OCI-LY1 (cell line): Measurements from ENCODE around the gene EFCAB5.
A peak's percentile ranks its signal among the peaks of the same experiment; 100 is the strongest.
"Not testable (repeated sequence)": the region's sequence is repeated elsewhere in the genome, so short reads cannot be mapped to it uniquely, and the experiment has no call there.

Experiments
- H2AFZ ChIP-seq: fragments of 200-600 bp; sonication (generic), shearing (Covaris generic); 2 replicates; pipeline ENCODE4 v1.6.0; 2014; ENCODE audit warnings: antibody characterized with exemption, mild to moderate bottlenecking, low read length
- H3F3A ChIP-seq: fragments of 200-600 bp; sonication (generic), shearing (Covaris generic); 2 replicates; pipeline ENCODE4 v1.6.0; 2014; ENCODE audit warnings: mild to moderate bottlenecking, antibody characterized with exemption, low read length, moderate library complexity; ENCODE audit not compliant: insufficient read depth
- H3K27ac ChIP-seq: fragments of 200-600 bp; sonication (generic); 2 replicates; pipeline ENCODE4 v1.5.1; 2014; ENCODE audit warnings: low read length, mixed run types, mild to moderate bottlenecking, low read depth; ENCODE audit not compliant: poor library complexity, severe bottlenecking
- H3K27me3 ChIP-seq: fragments of 200-600 bp; sonication (generic); 2 replicates; pipeline ENCODE4 v1.6.0; 2014; ENCODE audit warnings: antibody characterized with exemption, mild to moderate bottlenecking, low read length, moderate library complexity; ENCODE audit not compliant: insufficient read depth
- H3K36me3 ChIP-seq: fragments of 200-600 bp; sonication (generic); 2 replicates; pipeline ENCODE4 v1.6.1; 2014; ENCODE audit warnings: mild to moderate bottlenecking, antibody characterized with exemption, low read length, moderate library complexity, mixed read lengths; ENCODE audit not compliant: insufficient read depth
- H3K4me1 ChIP-seq: fragments of 200-600 bp; sonication (generic); 2 replicates; pipeline ENCODE4 v1.5.1; 2014; ENCODE audit warnings: mild to moderate bottlenecking, low read length, moderate library complexity; ENCODE audit not compliant: insufficient read depth, severe bottlenecking
- H3K4me2 ChIP-seq: fragments of 200-600 bp; sonication (generic), shearing (Covaris generic); 2 replicates; pipeline ENCODE4 v1.6.1; 2014; ENCODE audit warnings: low read length
- H3K4me3 ChIP-seq: fragments of 200-600 bp; sonication (generic); 2 replicates; pipeline ENCODE4 v1.5.1; 2014; ENCODE audit warnings: low read length, low read depth, mild to moderate bottlenecking, mixed read lengths; ENCODE audit not compliant: poor library complexity, severe bottlenecking
- H3K79me2 ChIP-seq: fragments of 200-600 bp; shearing (Covaris generic); 2 replicates; pipeline ENCODE4 v1.6.1; 2016; ENCODE audit warnings: mixed run types, low read length, mixed read lengths; ENCODE audit not compliant: insufficient read depth
- H3K9ac ChIP-seq: fragments of 200-600 bp; sonication (generic), shearing (Covaris generic); 2 replicates; pipeline ENCODE4 v1.6.1; 2014; ENCODE audit warnings: mild to moderate bottlenecking, low read length, mixed read lengths
- H3K9me2 ChIP-seq: fragments of 200-600 bp; sonication (generic), shearing (Covaris generic); 2 replicates; pipeline ENCODE4 v1.6.1; 2014; ENCODE audit warnings: low read depth, mild to moderate bottlenecking, low read length, mixed read lengths
- H3K9me3 ChIP-seq: fragments of 200-600 bp; shearing (Covaris generic); 2 replicates; pipeline ENCODE4 v1.6.1; 2014; ENCODE audit warnings: low read length, mixed read lengths
- H4K20me1 ChIP-seq: fragments of 200-600 bp; sonication (generic), shearing (Covaris generic); 2 replicates; pipeline ENCODE4 v1.6.0; 2016; ENCODE audit warnings: mild to moderate bottlenecking, low read length; ENCODE audit not compliant: insufficient read depth
- CTCF ChIP-seq: fragments of 200-600 bp; sonication (generic), shearing (Covaris generic); IDR thresholded peaks from 2 replicates; pipeline ENCODE4 v1.5.1; 2017; ENCODE audit warnings: mild to moderate bottlenecking, antibody characterized with exemption, low read length, moderate library complexity, mixed read lengths
- EZH2 ChIP-seq: fragments of 200-600 bp; sonication (generic), shearing (Covaris generic); IDR thresholded peaks from 2 replicates; pipeline ENCODE4 v1.8.0; 2017; ENCODE audit warnings: borderline replicate concordance, mixed run types, mild to moderate bottlenecking, antibody characterized with exemption, low read length, moderate library complexity, mixed read lengths

EFCAB5 gene

DNA sequence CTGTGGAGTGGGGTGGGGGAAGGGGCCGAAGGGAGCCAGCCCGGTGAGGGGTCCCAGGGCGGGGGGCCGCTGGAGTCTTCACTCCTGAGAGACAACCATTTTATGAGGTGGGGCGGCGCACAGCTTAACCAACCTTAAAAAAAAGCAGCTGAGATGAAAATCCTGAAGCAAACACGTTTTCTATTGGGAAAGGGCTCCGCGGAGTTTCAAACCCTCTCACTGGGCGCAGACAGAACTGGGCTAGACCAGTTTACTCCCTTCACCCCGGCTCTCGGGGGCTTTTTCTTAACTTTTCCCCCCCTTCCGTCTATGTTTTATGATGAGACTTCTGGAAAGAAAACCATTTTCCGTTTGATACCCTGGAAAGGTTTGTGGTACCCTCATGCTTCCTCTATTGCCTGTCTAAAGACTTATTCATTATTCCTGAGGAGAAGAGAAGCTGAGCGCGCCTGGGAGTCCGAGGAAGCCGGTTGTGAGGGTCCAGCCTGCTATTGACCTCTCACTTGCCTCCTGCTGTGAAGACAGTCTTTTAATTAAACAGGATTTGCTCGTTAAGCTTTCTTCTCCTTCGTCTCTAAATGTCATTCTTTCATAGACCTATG lies 10.9 kb upstream of the EFCAB5 start:
- Histone ChIP-seq H3K9ac (peak overlapping the region; percentile 95), H3F3A (no peaks in the 10 kb centered on the region), H4K20me1 (no peaks in the 10 kb centered on the region), H2AFZ (no peak overlapping the region), H3K79me2 (peaks cover 39% of the 10 kb centered on the region), H3K9me2 (no peaks in the 10 kb centered on the region), H3K4me1 (peaks cover 43% of the 10 kb centered on the region), H3K4me3 (peak overlapping the region; percentile 76), H3K27ac (peak overlapping the region; percentile 93), H3K4me2 (peak overlapping the region; percentile 82), H3K9me3 (no peaks in the 10 kb centered on the region), H3K36me3 (peaks cover 5% of the 10 kb centered on the region; the same call in 1 of the 2 replicates), H3K27me3 (no peaks in the 10 kb centered on the region)
- no peak for TF ChIP-seq EZH2
- TF ChIP-seq CTCF, result no peak

- Histone ChIP-seq H3K27ac (peak overlapping the region; percentile 93), H3K4me1 (peaks cover 36% of the 10 kb centered on the region), H3K27me3 (no peaks in the 10 kb centered on the region), H2AFZ (peak overlapping the region; percentile 59; the same call in 1 of the 2 replicates), H3K36me3 (peaks cover 5% of the 10 kb centered on the region; the same call in 1 of the 2 replicates), H3K9me2 (no peaks in the 10 kb centered on the region), H3K79me2 (peaks cover 31% of the 10 kb centered on the region), H3K4me3 (peak overlapping the region; percentile 76), H4K20me1 (no peaks in the 10 kb centered on the region), H3K4me2 (peak overlapping the region; percentile 82), H3F3A (no peaks in the 10 kb centered on the region), H3K9ac (peak overlapping the region; percentile 95), H3K9me3 (no peaks in the 10 kb centered on the region)
- TF ChIP-seq CTCF, result peak; percentile 96
- TF ChIP-seq EZH2, result no peak
Measured at GRCh38 chr17:29931231-29931932, 10.1 kb upstream of the EFCAB5 start.

GRCh38 chr17:29933379-29933778 lies 8.1 kb upstream of the EFCAB5 start:
- TF ChIP-seq CTCF (no peak), EZH2 (no peak)
- Histone ChIP-seq H4K20me1 (no peaks in the 10 kb centered on the region), H3K36me3 (no peaks in the 10 kb centered on the region), H3K27ac (no peak overlapping the region), H3K9ac (no peak overlapping the region), H2AFZ (no peak overlapping the region), H3K9me2 (no peaks in the 10 kb centered on the region), H3K4me3 (no peak overlapping the region), H3K27me3 (no peaks in the 10 kb centered on the region), H3K79me2 (peaks cover 11% of the 10 kb centered on the region), H3K9me3 (no peaks in the 10 kb centered on the region), H3F3A (no peaks in the 10 kb centered on the region), H3K4me1 (peaks cover 16% of the 10 kb centered on the region), H3K4me2 (no peak overlapping the region)

- H3K27ac ChIP-seq, H3K9me2 ChIP-seq, H3F3A ChIP-seq, H3K79me2 ChIP-seq, H3K4me3 ChIP-seq, H4K20me1 ChIP-seq, H3K4me1 ChIP-seq, H3K36me3 ChIP-seq, H3K9ac ChIP-seq, H2AFZ ChIP-seq, H3K4me2 ChIP-seq, H3K9me3 ChIP-seq, H3K27me3 ChIP-seq: not testable (repeated sequence)
Measured at GRCh38 chr17:29935909-29936308, 5.5 kb upstream of the EFCAB5 start.
